Astrocyte (in vitro differentiated cells and primary cell): Measurements from ENCODE around the gene CDR2L.

Experiments
- EZH2 ChIP-seq: IDR thresholded peaks from 2 replicates; pipeline ENCODE4 v1.6.1; 2012; ENCODE audit warnings: mild to moderate bottlenecking, low read length, inconsistent platforms; ENCODE audit not compliant: insufficient read depth
- TF ChIP-seq, protein P1 (sequence below): IDR thresholded peaks from 2 replicates; pipeline ENCODE4 v1.5.1; 2011; ENCODE audit warnings: low read depth, mild to moderate bottlenecking, inconsistent platforms, low read length, moderate library complexity; ENCODE audit not compliant: insufficient read depth

DNA sequence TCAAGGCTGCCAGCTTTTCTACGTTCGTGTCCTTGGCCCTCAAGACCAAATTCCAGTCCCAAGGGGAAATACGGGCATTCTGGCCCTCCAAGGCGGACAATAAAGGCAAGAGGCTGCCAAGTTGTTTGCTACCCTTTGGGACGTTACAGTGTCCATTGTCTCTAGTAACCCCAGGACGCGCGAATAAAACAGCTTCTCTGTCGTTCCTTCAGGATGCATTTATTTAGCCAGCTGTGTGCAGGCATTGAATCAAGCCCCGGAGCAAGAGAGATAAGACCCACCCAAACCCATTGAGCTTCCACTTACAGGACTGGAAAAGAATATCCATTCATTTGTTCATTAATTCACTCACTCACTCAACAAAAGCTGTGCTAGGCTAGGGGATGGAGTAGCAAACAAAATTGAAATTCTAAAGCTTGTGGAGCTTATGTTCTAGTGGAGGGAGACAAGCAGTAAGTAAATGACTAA lies 25.7 kb downstream of the CDR2L start:
- TF ChIP-seq, protein P1, sequence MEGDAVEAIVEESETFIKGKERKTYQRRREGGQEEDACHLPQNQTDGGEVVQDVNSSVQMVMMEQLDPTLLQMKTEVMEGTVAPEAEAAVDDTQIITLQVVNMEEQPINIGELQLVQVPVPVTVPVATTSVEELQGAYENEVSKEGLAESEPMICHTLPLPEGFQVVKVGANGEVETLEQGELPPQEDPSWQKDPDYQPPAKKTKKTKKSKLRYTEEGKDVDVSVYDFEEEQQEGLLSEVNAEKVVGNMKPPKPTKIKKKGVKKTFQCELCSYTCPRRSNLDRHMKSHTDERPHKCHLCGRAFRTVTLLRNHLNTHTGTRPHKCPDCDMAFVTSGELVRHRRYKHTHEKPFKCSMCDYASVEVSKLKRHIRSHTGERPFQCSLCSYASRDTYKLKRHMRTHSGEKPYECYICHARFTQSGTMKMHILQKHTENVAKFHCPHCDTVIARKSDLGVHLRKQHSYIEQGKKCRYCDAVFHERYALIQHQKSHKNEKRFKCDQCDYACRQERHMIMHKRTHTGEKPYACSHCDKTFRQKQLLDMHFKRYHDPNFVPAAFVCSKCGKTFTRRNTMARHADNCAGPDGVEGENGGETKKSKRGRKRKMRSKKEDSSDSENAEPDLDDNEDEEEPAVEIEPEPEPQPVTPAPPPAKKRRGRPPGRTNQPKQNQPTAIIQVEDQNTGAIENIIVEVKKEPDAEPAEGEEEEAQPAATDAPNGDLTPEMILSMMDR: no peak
- TF ChIP-seq EZH2: no peak
